ENCODE data around the gene TRIM65. TPM values are rescaled to one million over a fixed set of nuclear protein-coding genes. Genes with fewer than 3 reads are reported as not detected.

TRIM65 gene
- polyA plus RNA-seq, 3 donors: 14.6 to 16.7 (median 16.3) TPM

DNA sequence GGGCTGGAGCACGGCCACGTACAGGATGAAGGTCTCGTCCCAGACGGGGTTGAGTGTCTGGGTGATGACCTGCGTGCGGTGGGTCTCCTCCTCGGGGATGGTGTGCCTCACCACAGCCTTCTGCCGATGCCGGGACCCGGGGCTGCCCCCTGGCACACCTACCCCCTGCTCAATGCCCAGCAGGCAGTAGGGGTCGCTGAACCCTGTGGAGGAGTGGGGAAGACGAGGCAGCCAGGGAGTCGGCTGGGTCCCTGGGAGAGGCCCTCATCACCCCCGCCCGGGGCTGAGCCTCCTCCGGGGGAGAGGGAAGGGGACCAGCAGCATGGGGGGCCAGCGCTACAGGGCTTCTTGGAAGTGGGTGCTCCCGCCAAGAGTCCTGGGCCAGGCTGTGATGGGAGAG, 54.3 kb downstream of the TRIM65 start:
- DNase-seq: no peak

DNA sequence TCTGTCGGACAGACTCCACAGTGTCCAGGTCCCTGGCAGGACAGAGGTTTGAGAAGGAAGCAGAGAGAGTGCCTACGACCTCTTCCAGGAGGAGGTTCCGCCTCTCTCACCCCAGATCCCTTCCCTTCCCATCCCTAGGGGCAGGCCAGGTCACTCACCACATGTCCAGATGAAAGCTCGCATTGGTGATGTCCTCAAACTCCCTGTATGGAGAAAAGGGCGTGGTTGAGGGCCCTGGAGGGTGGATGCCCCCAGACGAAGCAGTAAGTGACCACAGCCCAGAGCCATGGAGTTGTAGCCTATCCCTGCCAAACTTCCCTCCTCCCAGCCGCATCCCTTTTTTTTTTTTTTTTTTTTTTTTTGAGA, 56.0 kb downstream of the TRIM65 start:
- no peak for DNase-seq

DNA sequence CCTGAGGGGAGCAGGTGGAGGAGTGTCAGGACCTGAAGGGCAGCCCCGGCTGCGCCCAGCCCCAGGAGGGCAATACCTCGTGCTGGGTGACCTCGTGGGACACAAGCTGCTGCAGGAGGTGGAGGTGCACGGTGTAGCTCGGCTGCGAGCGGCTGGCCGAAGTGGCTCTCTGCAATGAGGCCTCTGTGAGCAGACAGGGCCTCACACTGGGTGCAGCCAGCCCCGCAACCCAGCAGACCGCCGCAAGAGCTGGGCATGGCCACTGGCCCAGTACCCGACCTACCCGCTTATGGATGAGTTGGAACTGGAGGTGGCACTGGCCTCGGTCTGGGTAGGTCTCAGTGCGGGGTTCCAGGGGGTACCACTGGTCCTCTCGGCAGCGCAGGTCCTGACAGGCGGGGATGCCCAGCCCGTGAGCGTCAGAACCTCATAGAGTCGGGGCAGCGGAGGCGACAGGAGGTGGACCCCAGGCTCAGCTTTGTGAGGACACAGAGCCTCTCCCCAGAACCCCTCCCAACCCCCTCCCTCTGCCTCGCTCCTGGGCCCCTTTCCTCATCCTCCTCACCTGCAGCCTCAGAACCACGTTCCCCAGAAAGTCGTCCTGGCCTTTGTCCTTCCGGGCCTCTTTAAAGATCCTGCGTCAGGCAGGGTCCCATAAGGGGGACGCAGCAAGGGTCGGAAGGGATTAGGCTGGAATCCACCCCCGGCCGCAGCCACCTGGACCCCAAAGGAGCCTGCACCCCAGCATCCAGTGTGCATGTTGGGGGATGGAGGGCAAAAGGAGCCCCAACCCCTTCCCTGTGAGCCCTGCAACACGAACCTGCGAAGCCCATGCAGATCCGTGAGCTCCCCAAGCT, 56.6 kb downstream of the TRIM65 start:
- DNase-seq: no peak

Other genes starting within 250 kb of the TRIM65 start
- gene RECQL5, start 229.8 kb downstream of the TRIM65 start, polyA plus RNA-seq (ENCODE audit: insufficient read length in 3 of 3): 10 to 100 TPM; 43.5 to 62.4 (median 55.2) TPM
- gene SAP30BP, start 229.6 kb downstream of the TRIM65 start, polyA plus RNA-seq (ENCODE audit: insufficient read length in 3 of 3): 100 to 1,000 TPM in 1 of 3 donors, 10 to 100 TPM in 2; 92.2 to 104 (median 98.5) TPM
- gene ITGB4, start 175.5 kb downstream of the TRIM65 start, polyA plus RNA-seq (ENCODE audit: insufficient read length in 3 of 3): 10 to 100 TPM; 12.5 to 17.1 (median 16.2) TPM
- gene GALK1, start 131.8 kb downstream of the TRIM65 start, polyA plus RNA-seq (ENCODE audit: insufficient read length in 3 of 3): 10 to 100 TPM; 33.7 to 40.4 (median 38.3) TPM
- gene UNK, start 112.1 kb downstream of the TRIM65 start, polyA plus RNA-seq (ENCODE audit: insufficient read length in 3 of 3): 10 to 100 TPM; 42.3 to 55.1 (median 46.7) TPM
- 1 to 10 TPM; 4.8 to 6.6 (median 6.3) TPM for gene UNC13D, start 52.5 kb downstream of the TRIM65 start, polyA plus RNA-seq (ENCODE audit: insufficient read length in 3 of 3)
- 10 to 100 TPM; 82.9 to 89.7 (median 88.1) TPM for gene WBP2, start 41.6 kb downstream of the TRIM65 start, polyA plus RNA-seq (ENCODE audit: insufficient read length in 3 of 3)
- gene TRIM47, start 18.4 kb downstream of the TRIM65 start, polyA plus RNA-seq (ENCODE audit: insufficient read length in 3 of 3): 1 to 10 TPM; 7.5 to 9.5 (median 7.8) TPM
- 100 to 1,000 TPM in 1 of 3 donors, 10 to 100 TPM in 2; 91.2 to 114 (median 97.4) TPM for gene MRPL38, start 7.9 kb upstream of the TRIM65 start, polyA plus RNA-seq (ENCODE audit: insufficient read length in 3 of 3)
- gene FBF1, start 44.1 kb upstream of the TRIM65 start, polyA plus RNA-seq (ENCODE audit: insufficient read length in 3 of 3): 10 to 100 TPM in 2 of 3 donors, 1 to 10 TPM in 1; 9.7 to 13.3 (median 13.1) TPM
- gene ACOX1, start 82.2 kb upstream of the TRIM65 start, polyA plus RNA-seq (ENCODE audit: insufficient read length in 3 of 3): 10 to 100 TPM; 30.1 to 42.2 (median 35.1) TPM
- 10 to 100 TPM; 23.5 to 27.0 (median 25.5) TPM for gene TEN1, start 82.3 kb upstream of the TRIM65 start, polyA plus RNA-seq (ENCODE audit: insufficient read length in 3 of 3)
- 10 to 100 TPM; 17.4 to 23.0 (median 21.9) TPM for gene CDK3, start 103.9 kb upstream of the TRIM65 start, polyA plus RNA-seq (ENCODE audit: insufficient read length in 3 of 3)
- 10 to 100 TPM; 24.4 to 25.9 (median 25.4) TPM for gene EVPL, start 130.4 kb upstream of the TRIM65 start, polyA plus RNA-seq (ENCODE audit: insufficient read length in 3 of 3)
- gene SRP68, start 175.6 kb upstream of the TRIM65 start, polyA plus RNA-seq (ENCODE audit: insufficient read length in 3 of 3): 100 to 1,000 TPM in 2 of 3 donors, 10 to 100 TPM in 1; 97.6 to 109 (median 106) TPM
- under 1 TPM; 0.24 to 0.87 (median 0.33) TPM for gene GALR2, start 177.8 kb upstream of the TRIM65 start, polyA plus RNA-seq (ENCODE audit: insufficient read length in 3 of 3)
- gene ZACN, start 182.2 kb upstream of the TRIM65 start, polyA plus RNA-seq (ENCODE audit: insufficient read length in 3 of 3): 10 to 100 TPM; 13.4 to 30.9 (median 27.1) TPM
- 100 to 1,000 TPM; 141 to 194 (median 166) TPM for gene EXOC7, start 206.8 kb upstream of the TRIM65 start, polyA plus RNA-seq (ENCODE audit: insufficient read length in 3 of 3)
- gene FOXJ1, start 244.3 kb upstream of the TRIM65 start, polyA plus RNA-seq (ENCODE audit: insufficient read length in 3 of 3): 10 to 100 TPM; 28.2 to 31.7 (median 31.5) TPM

Measured in renal pelvis (tissue), 4 donors.